ENCODE measurements around the gene DPH6.
A peak's percentile ranks its signal among the peaks of the same experiment; 100 is the strongest.

GRCh38 chr15:35519541-35520149 lies 26.3 kb downstream of the DPH6 start:
- TF ChIP-seq CTCF (IDR thresholded peaks at IDR 0.05) (peak; percentile 43 to 74 (median 66)), POLR2A (IDR thresholded peaks at IDR 0.05) (no peak)
